Measurements from ENCODE around the gene PSMB7.

The PSMB7 gene

GRCh38 chr9:124415852-124416484, 726 bp upstream of the PSMB7 start:
- TF ChIP-seq MAX (IDR thresholded peaks at IDR 0.05; ENCODE audit: low read depth, low read length) (no peak), CTCF (IDR thresholded peaks at IDR 0.05; ENCODE audit: low read depth, low read length) (no peak), MYC (IDR thresholded peaks at IDR 0.05; ENCODE audit: low read depth, low read length) (no peak), POLR2A (IDR thresholded peaks at IDR 0.05; ENCODE audit: extremely low read depth, insufficient read length) (no peak)
- H3K4me3 ChIP-seq (ENCODE audit: low read depth, low read length): peak overlapping the region; percentile 17
- DNase-seq (ENCODE audit: low read depth): no peak

GRCh38 chr9:124414612-124415011, 630 bp downstream of the PSMB7 start:
- DNase-seq (ENCODE audit: low read depth): no peak
- H3K4me3 ChIP-seq (ENCODE audit: low read depth, low read length): peak overlapping the region; percentile 89
- no peak for TF ChIP-seq MAX (IDR thresholded peaks at IDR 0.05; ENCODE audit: low read depth, low read length)
- no peak for TF ChIP-seq POLR2A (IDR thresholded peaks at IDR 0.05; ENCODE audit: extremely low read depth, insufficient read length)
- TF ChIP-seq CTCF (IDR thresholded peaks at IDR 0.05; ENCODE audit: low read depth, low read length): no peak
- TF ChIP-seq MYC (IDR thresholded peaks at IDR 0.05; ENCODE audit: low read depth, low read length): no peak

- no peak for DNase-seq (ENCODE audit: low read depth)
- H3K4me3 ChIP-seq (ENCODE audit: low read depth, low read length): no peak overlapping the region
- no peak for TF ChIP-seq POLR2A (IDR thresholded peaks at IDR 0.05; ENCODE audit: extremely low read depth, insufficient read length)
- TF ChIP-seq CTCF (IDR thresholded peaks at IDR 0.05; ENCODE audit: low read depth, low read length): no peak
- no peak for TF ChIP-seq MAX (IDR thresholded peaks at IDR 0.05; ENCODE audit: low read depth, low read length)
- no peak for TF ChIP-seq MYC (IDR thresholded peaks at IDR 0.05; ENCODE audit: low read depth, low read length)
These were observed 3.0 kb downstream of the PSMB7 start for GRCh38 chr9:124412228-124412575.

- no peak for DNase-seq (ENCODE audit: low read depth)
- TF ChIP-seq CTCF (IDR thresholded peaks at IDR 0.05; ENCODE audit: low read depth, low read length): no peak
- TF ChIP-seq MAX (IDR thresholded peaks at IDR 0.05; ENCODE audit: low read depth, low read length): no peak
- TF ChIP-seq POLR2A (IDR thresholded peaks at IDR 0.05; ENCODE audit: extremely low read depth, insufficient read length): no peak
- no peak for TF ChIP-seq MYC (IDR thresholded peaks at IDR 0.05; ENCODE audit: low read depth, low read length)
- no peak overlapping the region for H3K4me3 ChIP-seq (ENCODE audit: low read depth, low read length)
These were observed 3.6 kb downstream of the PSMB7 start for GRCh38 chr9:124411514-124412227.

- DNase-seq (ENCODE audit: low read depth): no peak
- no peak overlapping the region for H3K4me3 ChIP-seq (ENCODE audit: low read depth, low read length)
- TF ChIP-seq MAX (IDR thresholded peaks at IDR 0.05; ENCODE audit: low read depth, low read length) (no peak), CTCF (IDR thresholded peaks at IDR 0.05; ENCODE audit: low read depth, low read length) (peak; percentile 19)
These were observed 4.8 kb downstream of the PSMB7 start for GRCh38 chr9:124410321-124410913.

All from NB4 (cell line).